ENCODE measurements around the gene AGPAT1.
A peak's percentile ranks its signal among the peaks of the same experiment; 100 is the strongest.

DNA sequence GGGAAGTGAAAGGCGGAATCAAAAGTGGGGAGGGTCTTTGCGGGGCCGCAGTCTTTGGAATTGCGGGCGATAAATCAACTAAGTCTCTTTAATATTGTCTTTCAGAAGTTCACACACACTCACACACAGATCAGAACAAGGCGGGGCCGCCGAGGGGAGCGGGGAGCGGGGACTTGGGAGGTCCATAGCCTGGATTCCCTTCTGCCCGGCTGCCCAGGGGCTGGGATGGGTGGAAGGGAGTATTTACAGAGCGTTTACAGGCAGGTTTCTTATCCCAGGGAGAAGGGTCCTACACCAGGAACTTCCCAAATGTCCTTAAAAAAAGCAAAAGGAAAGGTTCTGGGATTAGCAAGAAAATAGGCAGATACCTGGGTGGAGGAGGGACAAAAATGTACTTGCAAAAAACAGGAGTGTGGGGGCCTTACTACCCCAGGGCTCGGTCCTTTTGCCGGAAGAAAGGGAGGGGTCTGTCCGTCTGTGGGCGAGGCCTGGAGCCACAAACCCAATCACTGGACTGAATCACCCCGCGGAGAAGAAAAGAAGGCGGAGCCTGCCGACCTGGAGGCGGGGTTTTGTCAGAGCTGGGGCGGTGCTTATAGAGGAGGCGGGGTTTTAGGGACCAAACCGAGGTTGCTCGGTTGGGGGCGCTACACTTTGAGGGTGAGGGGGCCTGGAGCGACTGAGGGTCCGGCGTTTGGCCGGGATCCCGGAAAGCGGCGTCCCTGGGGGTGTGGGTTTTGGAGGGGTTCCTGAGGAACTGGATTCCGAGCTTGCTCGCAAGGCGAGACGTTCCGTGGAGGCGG, 27.4 kb downstream of the AGPAT1 start:
- no peak for TF ChIP-seq ATF3 (IDR thresholded peaks at IDR 0.05)
- no peak for TF ChIP-seq YY1 (IDR thresholded peaks at IDR 0.05; ENCODE audit: extremely low read depth, insufficient replicate concordance, low read depth, low read length)
- TF ChIP-seq POLR2AphosphoS5 (IDR thresholded peaks at IDR 0.05; ENCODE audit: low read depth, low read length): no peak
- no peak for TF ChIP-seq SIN3A (IDR thresholded peaks at IDR 0.05; ENCODE audit: low read depth)
- TF ChIP-seq EZH2phosphoT487 (IDR thresholded peaks at IDR 0.05; ENCODE audit: borderline replicate concordance): no peak
- TF ChIP-seq, protein P1, sequence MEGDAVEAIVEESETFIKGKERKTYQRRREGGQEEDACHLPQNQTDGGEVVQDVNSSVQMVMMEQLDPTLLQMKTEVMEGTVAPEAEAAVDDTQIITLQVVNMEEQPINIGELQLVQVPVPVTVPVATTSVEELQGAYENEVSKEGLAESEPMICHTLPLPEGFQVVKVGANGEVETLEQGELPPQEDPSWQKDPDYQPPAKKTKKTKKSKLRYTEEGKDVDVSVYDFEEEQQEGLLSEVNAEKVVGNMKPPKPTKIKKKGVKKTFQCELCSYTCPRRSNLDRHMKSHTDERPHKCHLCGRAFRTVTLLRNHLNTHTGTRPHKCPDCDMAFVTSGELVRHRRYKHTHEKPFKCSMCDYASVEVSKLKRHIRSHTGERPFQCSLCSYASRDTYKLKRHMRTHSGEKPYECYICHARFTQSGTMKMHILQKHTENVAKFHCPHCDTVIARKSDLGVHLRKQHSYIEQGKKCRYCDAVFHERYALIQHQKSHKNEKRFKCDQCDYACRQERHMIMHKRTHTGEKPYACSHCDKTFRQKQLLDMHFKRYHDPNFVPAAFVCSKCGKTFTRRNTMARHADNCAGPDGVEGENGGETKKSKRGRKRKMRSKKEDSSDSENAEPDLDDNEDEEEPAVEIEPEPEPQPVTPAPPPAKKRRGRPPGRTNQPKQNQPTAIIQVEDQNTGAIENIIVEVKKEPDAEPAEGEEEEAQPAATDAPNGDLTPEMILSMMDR (IDR thresholded peaks at IDR 0.05 in 2 of 3, conservative IDR thresholded peaks at IDR 0.05 in 1 of 3; ENCODE audit: borderline replicate concordance in 1 of 3, insufficient read depth in 1 of 3, low read depth in 2 of 3, low read length in 2 of 3): 0 out of 6 replicates have a peak, but pooled peaks of 1 of the 3 experiments have one; percentile 18
- no peak for TF ChIP-seq EZH2 (IDR thresholded peaks at IDR 0.05)
- TF ChIP-seq RAD21 (IDR thresholded peaks at IDR 0.05; ENCODE audit: low read depth): no peak
- TF ChIP-seq, protein P2, sequence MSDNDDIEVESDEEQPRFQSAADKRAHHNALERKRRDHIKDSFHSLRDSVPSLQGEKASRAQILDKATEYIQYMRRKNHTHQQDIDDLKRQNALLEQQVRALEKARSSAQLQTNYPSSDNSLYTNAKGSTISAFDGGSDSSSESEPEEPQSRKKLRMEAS (IDR thresholded peaks at IDR 0.05): no peak
- no peak for TF ChIP-seq EGR1 (IDR thresholded peaks at IDR 0.05; ENCODE audit: low read depth)
- TF ChIP-seq POLR2A (IDR thresholded peaks at IDR 0.05; ENCODE audit: borderline replicate concordance, extremely low read depth, insufficient read depth, insufficient read length): no peak
- no peak for TF ChIP-seq ZNF274 (IDR thresholded peaks at IDR 0.05; ENCODE audit: low read depth, low read length)
- TF ChIP-seq, protein P3, sequence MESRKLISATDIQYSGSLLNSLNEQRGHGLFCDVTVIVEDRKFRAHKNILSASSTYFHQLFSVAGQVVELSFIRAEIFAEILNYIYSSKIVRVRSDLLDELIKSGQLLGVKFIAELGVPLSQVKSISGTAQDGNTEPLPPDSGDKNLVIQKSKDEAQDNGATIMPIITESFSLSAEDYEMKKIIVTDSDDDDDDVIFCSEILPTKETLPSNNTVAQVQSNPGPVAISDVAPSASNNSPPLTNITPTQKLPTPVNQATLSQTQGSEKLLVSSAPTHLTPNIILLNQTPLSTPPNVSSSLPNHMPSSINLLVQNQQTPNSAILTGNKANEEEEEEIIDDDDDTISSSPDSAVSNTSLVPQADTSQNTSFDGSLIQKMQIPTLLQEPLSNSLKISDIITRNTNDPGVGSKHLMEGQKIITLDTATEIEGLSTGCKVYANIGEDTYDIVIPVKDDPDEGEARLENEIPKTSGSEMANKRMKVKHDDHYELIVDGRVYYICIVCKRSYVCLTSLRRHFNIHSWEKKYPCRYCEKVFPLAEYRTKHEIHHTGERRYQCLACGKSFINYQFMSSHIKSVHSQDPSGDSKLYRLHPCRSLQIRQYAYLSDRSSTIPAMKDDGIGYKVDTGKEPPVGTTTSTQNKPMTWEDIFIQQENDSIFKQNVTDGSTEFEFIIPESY (IDR thresholded peaks at IDR 0.05; ENCODE audit: extremely low read depth, insufficient replicate concordance, low read length): no peak
- no peak for TF ChIP-seq TCF7L2 (IDR thresholded peaks at IDR 0.05; ENCODE audit: borderline replicate concordance, extremely low read depth, insufficient read depth, insufficient read length)

All from HCT116 (cell line).